GM19328 (cell line): Measurements from ENCODE around the gene SFXN1.

Experiments used
- ATAC-seq: cut with Tn5 transposase; IDR thresholded peaks from one replicate; pipeline ENCODE4 v1.9.1; 2021; ENCODE audit warnings: mild to moderate bottlenecking, moderate library complexity; ENCODE audit not compliant: unreplicated experiment

Gene SFXN1

DNA sequence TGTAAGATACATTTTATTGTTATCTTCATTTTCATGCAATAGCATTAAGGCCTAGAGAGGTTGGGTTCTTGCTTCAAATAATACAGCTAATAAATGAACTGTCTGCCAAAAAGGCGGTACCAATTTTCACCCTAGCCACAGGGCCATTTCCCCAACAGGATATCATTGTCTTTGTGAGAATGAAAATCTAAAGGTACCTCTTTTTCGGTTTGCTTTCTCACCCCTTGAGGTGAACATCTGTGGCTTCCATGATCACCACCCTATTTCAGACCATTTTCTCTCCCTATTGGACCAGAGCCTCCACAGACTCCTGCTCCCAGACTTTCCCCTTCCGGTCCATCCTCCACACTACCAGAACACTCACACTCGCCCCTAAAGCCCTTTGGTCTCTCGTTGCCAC, 60.2 kb downstream of the SFXN1 start:
- ATAC-seq: no peak

DNA sequence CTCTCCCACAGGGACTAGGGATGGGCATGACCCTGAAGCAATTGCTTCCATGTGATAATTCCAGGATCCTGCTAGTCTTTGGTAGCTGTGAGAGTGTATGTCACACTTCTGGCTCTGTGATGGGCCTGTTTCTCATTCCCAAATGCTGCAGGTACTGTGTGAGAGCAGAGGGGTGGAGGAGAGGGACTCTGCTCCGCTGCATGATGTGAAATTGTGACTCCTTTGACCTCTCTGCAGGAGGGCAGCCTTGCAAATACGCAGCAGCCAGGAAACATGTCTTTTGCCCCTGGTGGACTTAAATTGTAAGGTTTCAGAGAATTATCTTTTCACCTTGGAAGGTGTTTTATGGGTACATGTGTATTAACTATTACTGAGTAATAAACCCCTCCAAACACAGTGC, 61.6 kb downstream of the SFXN1 start:
- no peak for ATAC-seq

GRCh38 chr5:175541264-175541663, 62.9 kb downstream of the SFXN1 start:
- no peak for ATAC-seq

DNA sequence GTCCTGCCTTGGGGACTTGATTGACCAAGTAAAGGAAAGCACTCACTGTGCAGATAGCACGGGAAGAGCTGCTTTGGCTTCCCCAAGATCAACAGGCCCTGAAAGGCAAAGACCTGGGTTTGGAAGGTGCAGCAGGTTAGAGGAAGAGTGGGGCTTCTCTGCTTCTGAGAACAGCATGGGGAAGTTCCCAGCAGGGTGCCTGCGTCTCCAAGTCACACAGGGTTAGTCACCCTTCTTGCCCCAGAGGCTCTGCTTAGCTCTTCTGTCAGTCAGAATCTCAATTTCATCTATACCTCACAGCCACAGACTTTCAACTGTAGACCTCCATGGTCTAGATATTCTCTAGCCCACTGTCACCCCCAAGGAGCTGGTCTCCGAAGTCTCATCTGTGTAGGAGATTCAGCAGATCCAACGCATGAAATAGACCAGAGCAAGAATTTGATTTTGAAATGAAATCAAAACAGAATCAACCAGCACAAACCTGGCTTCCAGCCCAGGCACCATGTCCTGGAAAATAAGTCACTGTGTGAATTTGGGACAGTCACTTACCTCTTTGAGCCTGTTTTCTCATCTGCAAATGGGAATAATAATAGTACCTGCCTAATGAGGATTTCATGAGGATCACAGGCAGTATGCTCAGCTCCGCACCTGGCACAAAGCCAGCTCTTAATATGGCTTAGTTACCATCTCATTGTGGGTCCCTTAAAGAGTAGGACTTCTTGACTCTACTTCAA, 64.0 kb downstream of the SFXN1 start:
- no peak for ATAC-seq

DNA sequence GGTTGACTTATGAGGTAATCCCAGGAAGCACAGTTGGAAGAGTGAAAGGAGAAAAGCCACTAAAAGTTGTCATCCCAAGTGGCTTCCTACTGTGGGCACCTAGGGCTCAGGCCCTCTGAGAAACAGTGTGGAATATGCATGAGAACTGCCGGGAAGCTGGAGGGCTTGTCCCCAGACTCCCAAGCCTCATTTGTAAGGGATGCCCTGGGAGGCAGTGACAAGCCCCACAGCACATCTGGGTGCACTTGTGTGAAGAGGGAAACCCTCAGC, 64.5 kb downstream of the SFXN1 start:
- ATAC-seq: no peak

DNA sequence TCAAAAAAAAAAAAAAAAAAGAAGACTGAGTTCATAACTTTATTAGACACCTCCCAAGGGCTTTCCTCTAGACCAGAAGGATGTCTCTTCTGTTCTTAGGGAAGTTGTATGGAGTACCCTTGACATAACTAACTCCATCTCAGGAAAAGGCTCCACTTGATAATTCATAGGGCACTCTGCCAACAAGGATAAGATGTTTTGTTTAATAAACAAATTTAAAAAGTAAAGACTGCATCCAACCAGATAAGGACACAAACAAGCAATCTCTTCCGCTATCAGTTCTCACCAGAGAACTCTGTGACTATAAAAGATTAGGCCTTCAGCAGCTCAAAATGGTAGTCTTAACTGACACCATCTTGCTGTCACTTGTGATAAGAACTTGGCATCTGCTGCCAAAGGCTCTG, 65.8 kb downstream of the SFXN1 start:
- ATAC-seq: no peak

- no peak for ATAC-seq
Observed at GRCh38 chr5:175544586-175544985, 66.2 kb downstream of the SFXN1 start.

- ATAC-seq: no peak
Observed at GRCh38 chr5:175547842-175548241, 69.5 kb downstream of the SFXN1 start.

- no peak for ATAC-seq
Observed at GRCh38 chr5:175548626-175549311, 70.4 kb downstream of the SFXN1 start.

DNA sequence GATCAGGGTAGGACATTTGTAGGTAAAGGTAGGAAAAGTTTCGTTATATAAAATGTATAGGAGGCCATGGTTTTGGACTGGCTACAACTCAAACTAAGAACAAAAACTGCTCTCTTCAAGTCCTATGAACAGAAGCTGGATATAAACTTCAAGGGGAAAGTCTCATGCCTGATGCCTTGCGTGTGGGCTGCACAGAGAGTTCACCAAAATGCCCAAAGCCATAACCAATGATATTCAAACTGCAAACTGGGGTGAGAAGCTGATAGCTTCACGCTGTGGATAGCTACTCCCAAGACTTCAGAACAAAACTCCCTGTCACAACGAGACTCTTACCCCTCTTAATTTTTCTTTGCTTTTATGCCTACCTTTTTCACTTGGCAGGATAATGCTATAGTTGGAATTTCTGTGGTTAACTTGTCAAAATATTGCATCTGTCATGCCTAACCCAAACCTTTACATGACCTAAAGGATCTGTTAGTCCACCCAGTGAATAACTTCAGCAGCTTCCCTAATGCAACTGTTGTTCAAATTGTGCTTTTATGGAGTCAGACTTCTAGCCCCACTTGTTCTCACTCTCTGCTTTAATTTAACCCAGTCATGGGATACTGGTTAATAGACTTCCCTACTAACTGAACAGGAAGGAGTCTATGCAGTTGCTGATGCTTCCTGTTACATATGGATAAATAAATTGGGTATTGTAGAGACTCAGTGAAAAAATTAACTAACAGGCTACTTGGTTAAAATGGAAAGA, 71.9 kb downstream of the SFXN1 start:
- no peak for ATAC-seq

- no peak for ATAC-seq
Observed at GRCh38 chr5:175551266-175551665, 72.9 kb downstream of the SFXN1 start.

- no peak for ATAC-seq
Observed at GRCh38 chr5:175554296-175554695, 75.9 kb downstream of the SFXN1 start.

- ATAC-seq: no peak
Observed at GRCh38 chr5:175555168-175555785, 76.9 kb downstream of the SFXN1 start.

DNA sequence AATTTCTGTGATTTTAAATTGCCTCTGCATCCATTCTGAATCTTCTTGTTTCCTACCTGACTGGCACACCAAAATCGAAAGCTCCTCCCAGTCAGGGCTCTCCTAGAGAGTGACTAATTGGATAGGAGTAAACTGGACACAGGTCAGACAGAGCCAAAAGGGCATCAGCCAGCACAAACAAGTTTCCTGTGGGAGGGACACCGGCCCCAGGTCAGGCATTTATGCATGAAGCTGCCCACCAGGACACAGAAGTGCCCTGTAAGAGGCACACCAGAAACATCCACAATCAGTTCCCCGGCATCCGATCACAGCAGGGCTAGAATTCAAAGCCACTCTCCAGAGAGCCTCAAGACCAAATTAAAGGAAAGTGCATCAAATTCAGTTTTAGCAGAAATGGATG, 78.4 kb downstream of the SFXN1 start:
- no peak for ATAC-seq

DNA sequence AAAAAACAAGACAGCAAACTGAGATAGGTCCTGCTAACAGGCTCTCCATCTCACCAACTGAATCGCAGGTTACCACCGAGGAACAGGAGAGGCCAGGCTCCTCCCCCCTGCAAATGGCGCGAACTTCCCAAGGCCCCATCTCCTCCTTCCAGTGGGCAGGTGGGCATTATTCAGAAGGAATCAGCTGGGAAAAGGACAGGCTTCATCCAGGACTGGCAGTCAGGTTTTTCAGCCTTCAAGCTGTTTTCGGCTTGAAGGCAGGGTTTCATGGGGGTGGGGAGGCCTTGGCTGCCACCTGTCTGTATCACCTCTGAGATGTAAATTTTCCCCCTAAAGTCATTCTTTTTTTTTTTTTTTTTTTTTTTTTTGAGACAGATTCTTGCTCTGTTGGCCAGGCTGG, 79.4 kb downstream of the SFXN1 start:
- no peak for ATAC-seq

DNA sequence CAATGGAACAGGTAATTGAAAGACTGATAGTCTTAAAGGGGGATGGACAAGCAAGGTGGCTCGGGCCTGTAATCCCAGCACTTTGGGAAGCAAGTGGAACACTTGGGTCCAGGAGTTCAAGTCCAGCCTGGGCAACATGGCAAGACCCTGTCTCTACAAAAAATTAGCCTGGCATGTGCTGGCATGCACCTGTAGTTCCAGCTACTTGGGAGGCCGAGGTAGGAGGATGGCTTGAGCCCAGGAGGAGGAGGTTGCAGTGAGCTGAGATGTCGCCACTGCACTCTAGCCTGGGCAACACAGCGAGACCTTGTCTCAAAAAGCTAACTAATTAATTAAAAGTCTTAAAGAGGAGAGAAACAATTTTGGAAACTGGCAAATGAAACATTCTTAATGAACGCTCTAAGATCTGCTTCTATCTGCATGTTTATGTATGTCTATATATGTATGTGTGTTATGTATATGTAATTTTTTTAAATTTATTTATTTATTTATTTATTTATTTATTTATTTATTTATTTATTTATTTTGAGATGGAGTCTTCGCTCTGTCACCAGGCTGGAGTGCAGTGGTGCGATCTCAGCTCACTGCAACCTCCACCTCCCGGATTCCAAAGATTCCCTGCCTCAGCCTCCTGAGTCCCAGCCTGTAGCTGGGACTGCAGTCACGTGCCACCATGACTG, 80.6 kb downstream of the SFXN1 start:
- ATAC-seq: no peak

DNA sequence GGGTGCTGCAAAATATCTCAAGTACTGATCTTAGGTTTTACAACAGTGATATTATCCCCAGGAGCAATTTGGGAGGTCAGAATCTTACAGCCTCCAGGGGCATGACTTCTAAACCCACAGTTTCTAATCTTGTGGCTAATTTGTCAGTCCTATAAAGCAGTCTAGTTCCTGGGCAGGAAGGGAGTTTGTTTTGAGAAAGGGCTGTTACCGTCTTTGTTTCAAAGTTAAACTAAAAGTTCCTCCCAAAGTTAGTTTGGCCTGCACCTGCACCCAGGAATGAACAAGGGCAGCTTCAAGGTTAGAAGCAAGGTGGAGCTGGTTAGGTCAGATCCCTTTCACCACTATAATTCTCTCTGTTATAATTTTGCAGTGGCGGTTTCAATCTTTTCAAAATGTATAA, 81.7 kb downstream of the SFXN1 start:
- ATAC-seq: no peak

DNA sequence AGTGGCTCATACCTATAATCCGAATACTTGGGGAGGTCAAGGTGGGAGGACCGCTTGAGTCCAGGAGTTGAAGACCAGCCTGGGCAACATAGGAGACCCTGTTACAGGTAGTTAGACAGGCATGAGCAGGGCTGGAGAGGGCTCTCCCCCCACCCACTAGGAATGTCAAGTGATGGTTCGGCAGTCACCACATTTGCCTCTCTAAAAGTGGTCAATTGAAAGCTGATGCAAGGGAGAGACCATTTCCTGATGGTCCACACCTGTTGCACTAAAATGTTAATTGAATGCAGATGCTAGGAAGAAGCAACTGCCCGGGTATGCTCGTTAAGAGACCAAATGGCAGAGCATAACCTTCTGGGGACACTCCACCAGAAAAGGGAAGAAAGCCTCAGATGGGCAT, 82.7 kb downstream of the SFXN1 start:
- ATAC-seq: no peak

DNA sequence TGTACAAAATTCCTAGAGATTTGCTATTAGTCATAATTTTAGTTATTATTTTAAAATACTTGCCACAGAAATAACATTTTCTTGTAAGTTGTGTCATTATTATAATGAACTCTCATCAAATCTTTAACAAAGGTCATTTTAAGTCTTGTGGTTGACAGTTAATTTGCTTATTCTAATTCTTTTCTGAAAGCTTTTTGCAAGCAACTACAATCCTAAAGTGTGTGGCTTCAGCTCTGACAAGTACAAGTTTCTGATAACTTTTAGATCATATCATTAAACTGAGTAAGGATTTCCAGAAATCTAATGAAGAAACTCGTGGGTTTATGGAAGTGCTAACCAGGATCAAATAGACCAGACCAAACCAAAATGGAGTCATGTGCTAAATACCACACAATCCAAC, 86.4 kb downstream of the SFXN1 start:
- ATAC-seq: no peak

GRCh38 chr5:175566697-175567096, 88.3 kb downstream of the SFXN1 start:
- no peak for ATAC-seq

DNA sequence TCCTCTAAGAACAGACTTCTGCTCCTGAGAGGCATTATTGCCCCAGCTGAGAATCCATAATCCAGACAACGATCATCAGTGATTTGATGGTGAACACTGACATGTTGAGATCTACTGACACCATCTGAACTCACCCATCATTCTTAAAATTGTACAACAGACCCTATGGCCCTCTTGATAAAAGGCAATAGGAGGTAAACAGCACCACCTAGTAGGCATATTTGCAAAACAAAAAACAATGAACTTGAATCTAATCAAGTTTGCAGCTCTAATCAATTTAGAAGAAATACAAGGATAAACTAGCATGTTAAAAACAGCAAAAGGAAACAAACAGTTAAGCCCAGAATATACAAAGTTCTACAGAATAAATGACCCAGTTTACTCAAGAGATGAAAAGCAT, 89.6 kb downstream of the SFXN1 start:
- ATAC-seq: no peak
